ENCODE measurements around the gene MID1. TPM values are rescaled to one million over a fixed set of nuclear protein-coding genes. Genes with fewer than 3 reads are reported as not detected.

The MID1 gene
- total RNA-seq, 1 donor from 2014 or later, result 32.5 TPM

GRCh38 chrX:10507876-10508275, 112.5 kb downstream of the MID1 start:
- Mint-ChIP-seq H3K27me3 (no peaks in the 10 kb centered on the region), H3K36me3 (ENCODE audit: insufficient read depth) (peaks cover 10% of the 10 kb centered on the region), H3K4me3 (ENCODE audit: low read depth) (no peak overlapping the region), H3K4me1 (ENCODE audit: low read depth) (peaks cover 7% of the 10 kb centered on the region), H3K27ac (no peak overlapping the region), H3K9me3 (ENCODE audit: low read depth) (peaks cover 28% of the 10 kb centered on the region)
- DNase-seq (ENCODE audit: low spot score, unreplicated experiment), result no peak
- no peak for TF ChIP-seq CTCF (IDR thresholded peaks at IDR 0.05; ENCODE audit: unreplicated experiment)

- H3K9me3 Mint-ChIP-seq (ENCODE audit: low read depth), result peaks cover 24% of the 10 kb centered on the region
- no peak for TF ChIP-seq CTCF (IDR thresholded peaks at IDR 0.05; ENCODE audit: unreplicated experiment)
- H3K27me3 Mint-ChIP-seq, result no peaks in the 10 kb centered on the region
- no peak for DNase-seq (ENCODE audit: low spot score, unreplicated experiment)
- H3K36me3 Mint-ChIP-seq (ENCODE audit: insufficient read depth), result peaks cover 9% of the 10 kb centered on the region
- H3K4me3 Mint-ChIP-seq (ENCODE audit: low read depth), result no peak overlapping the region
- no peak overlapping the region for H3K27ac Mint-ChIP-seq
- peaks cover 4% of the 10 kb centered on the region for H3K4me1 Mint-ChIP-seq (ENCODE audit: low read depth)
Observed at GRCh38 chrX:10507181-10507580, 113.2 kb downstream of the MID1 start.

- no peak overlapping the region for H3K4me3 Mint-ChIP-seq (ENCODE audit: low read depth)
- DNase-seq (ENCODE audit: low spot score, unreplicated experiment), result no peak
- H3K9me3 Mint-ChIP-seq (ENCODE audit: low read depth), result peaks cover 21% of the 10 kb centered on the region
- H3K4me1 Mint-ChIP-seq (ENCODE audit: low read depth), result peaks cover under 1% of the 10 kb centered on the region
- TF ChIP-seq CTCF (IDR thresholded peaks at IDR 0.05; ENCODE audit: unreplicated experiment), result no peak
- no peak overlapping the region for H3K27ac Mint-ChIP-seq
- peaks cover 7% of the 10 kb centered on the region for H3K36me3 Mint-ChIP-seq (ENCODE audit: insufficient read depth)
- H3K27me3 Mint-ChIP-seq, result no peaks in the 10 kb centered on the region
Observed at GRCh38 chrX:10506781-10507180, 113.6 kb downstream of the MID1 start.

- Mint-ChIP-seq H3K36me3 (ENCODE audit: insufficient read depth) (peaks cover 7% of the 10 kb centered on the region), H3K4me1 (ENCODE audit: low read depth) (no peaks in the 10 kb centered on the region), H3K9me3 (ENCODE audit: low read depth) (peaks cover 26% of the 10 kb centered on the region), H3K27ac (no peak overlapping the region), H3K4me3 (ENCODE audit: low read depth) (no peak overlapping the region), H3K27me3 (no peaks in the 10 kb centered on the region)
- no peak for DNase-seq (ENCODE audit: low spot score, unreplicated experiment)
- TF ChIP-seq CTCF (IDR thresholded peaks at IDR 0.05; ENCODE audit: unreplicated experiment), result no peak
Observed at GRCh38 chrX:10505726-10506125, 114.7 kb downstream of the MID1 start.

- TF ChIP-seq CTCF (IDR thresholded peaks at IDR 0.05; ENCODE audit: unreplicated experiment), result no peak
- DNase-seq (ENCODE audit: low spot score, unreplicated experiment), result no peak
- H3K9me3 Mint-ChIP-seq (ENCODE audit: low read depth), result peaks cover 13% of the 10 kb centered on the region
- H3K27me3 Mint-ChIP-seq, result no peaks in the 10 kb centered on the region
- no peaks in the 10 kb centered on the region for H3K4me1 Mint-ChIP-seq (ENCODE audit: low read depth)
- no peak overlapping the region for H3K4me3 Mint-ChIP-seq (ENCODE audit: low read depth)
- peaks cover 3% of the 10 kb centered on the region for H3K36me3 Mint-ChIP-seq (ENCODE audit: insufficient read depth)
- no peak overlapping the region for H3K27ac Mint-ChIP-seq
Observed at GRCh38 chrX:10502961-10503360, 117.4 kb downstream of the MID1 start.
